ENCODE results near the gene LIMCH1.
"Not testable (repeated sequence)": the region's sequence is repeated elsewhere in the genome, so short reads cannot be mapped to it uniquely, and the experiment has no call there.

The LIMCH1 gene, protein sequence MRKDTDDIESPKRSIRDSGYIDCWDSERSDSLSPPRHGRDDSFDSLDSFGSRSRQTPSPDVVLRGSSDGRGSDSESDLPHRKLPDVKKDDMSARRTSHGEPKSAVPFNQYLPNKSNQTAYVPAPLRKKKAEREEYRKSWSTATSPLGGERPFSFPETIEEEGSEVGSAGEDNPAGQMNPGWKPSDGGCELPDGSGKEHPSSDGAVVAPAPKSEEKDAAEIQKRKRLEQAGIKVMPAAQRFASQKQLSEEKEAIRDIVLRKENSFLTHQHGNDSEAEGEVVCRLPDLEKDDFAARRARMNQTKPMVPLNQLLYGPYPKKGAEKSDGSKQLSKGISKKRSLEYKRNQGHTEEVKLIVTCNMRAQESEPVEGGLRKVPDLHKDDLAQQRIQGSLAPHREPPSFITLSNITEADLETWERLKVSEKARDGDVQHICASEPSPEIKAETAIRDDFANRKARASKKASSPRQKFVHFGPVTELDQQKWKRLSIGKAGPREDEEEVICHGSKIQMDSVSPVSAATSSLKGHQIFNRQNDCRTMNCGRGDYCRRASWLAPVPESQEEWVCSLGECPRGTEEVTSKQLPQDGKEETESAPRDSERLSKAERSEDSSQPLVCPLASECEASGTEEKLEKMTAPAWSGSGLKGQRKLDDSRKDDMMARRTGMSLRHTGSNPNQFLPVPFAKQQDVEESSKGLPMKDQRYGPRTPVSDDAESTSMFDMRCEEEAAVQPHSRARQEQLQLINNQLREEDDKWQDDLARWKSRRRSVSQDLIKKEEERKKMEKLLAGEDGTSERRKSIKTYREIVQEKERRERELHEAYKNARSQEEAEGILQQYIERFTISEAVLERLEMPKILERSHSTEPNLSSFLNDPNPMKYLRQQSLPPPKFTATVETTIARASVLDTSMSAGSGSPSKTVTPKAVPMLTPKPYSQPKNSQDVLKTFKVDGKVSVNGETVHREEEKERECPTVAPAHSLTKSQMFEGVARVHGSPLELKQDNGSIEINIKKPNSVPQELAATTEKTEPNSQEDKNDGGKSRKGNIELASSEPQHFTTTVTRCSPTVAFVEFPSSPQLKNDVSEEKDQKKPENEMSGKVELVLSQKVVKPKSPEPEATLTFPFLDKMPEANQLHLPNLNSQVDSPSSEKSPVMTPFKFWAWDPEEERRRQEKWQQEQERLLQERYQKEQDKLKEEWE (N-terminal part only)

DNA sequence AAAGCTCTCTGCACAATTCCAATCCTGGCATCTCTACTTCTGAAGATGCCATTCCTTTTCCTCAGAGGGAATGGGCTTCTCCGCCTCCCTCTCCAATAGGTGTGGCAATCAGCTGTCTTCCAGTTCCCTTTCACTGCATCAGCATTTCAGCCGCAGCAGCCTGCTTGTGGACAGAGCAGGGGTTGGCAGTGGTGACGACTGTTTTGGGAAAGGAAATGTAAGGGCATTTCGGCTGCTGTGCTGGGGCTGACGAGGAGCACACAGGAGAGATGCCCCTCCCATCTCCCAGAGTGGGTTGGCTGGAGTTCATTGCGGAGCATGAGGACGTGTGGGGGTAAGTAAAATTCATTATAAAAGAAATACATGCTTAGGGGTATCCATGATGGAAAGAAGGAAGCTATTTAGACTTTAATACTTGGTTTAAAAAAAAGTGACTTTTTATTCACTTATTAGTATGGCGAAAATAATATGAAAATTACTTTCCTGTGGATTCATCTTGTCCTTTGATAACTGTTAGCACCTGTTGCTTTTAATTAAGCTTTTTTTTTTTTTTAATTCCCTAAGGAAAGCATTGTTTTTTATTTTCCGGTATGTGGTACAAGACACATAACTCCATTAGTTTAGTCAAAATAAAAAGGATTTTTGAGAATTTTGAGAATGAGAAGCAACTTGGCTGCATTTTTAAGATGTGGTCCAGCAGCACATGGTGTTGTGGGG is at the start of gene LIMCH1:
Gene LIMCH1, plus strand, starts transcription at position 141 of the 717 bp plus-strand sequence. CDS start 67,839 bp downstream, outside the sequence.
- TF ChIP-seq, protein P1, sequence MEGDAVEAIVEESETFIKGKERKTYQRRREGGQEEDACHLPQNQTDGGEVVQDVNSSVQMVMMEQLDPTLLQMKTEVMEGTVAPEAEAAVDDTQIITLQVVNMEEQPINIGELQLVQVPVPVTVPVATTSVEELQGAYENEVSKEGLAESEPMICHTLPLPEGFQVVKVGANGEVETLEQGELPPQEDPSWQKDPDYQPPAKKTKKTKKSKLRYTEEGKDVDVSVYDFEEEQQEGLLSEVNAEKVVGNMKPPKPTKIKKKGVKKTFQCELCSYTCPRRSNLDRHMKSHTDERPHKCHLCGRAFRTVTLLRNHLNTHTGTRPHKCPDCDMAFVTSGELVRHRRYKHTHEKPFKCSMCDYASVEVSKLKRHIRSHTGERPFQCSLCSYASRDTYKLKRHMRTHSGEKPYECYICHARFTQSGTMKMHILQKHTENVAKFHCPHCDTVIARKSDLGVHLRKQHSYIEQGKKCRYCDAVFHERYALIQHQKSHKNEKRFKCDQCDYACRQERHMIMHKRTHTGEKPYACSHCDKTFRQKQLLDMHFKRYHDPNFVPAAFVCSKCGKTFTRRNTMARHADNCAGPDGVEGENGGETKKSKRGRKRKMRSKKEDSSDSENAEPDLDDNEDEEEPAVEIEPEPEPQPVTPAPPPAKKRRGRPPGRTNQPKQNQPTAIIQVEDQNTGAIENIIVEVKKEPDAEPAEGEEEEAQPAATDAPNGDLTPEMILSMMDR (conservative IDR thresholded peaks at IDR 0.05), result no peak
- peak within 1 kb of the TSS; percentile 62 for H3K27ac ChIP-seq

GRCh38 chr4:41491081-41491576 is 46.8 kb upstream of the LIMCH1 start:
- H3K27ac ChIP-seq, result not testable (repeated sequence)

DNA sequence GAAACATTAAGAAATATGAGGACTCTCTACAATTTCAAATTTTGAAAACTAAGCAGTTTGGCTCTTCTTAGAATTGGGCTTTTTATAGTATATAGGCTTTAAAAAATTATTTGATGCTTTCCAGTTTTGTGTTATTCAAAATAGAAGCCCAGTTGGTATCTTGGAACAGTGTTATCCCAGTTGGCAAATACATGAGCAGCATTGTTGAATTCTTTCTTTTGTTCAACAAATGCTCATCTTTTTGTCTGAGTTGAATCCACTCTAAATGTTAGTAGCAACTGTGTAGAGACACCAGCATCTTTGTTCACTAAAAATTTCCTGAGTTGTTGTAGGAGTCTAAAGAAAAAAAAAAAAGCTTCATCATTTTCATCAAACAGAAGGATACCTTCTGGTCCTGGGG is 41.0 kb upstream of the LIMCH1 start:
- no peak overlapping the region for H3K27ac ChIP-seq
- TF ChIP-seq, protein P1 (conservative IDR thresholded peaks at IDR 0.05), result no peak

DNA sequence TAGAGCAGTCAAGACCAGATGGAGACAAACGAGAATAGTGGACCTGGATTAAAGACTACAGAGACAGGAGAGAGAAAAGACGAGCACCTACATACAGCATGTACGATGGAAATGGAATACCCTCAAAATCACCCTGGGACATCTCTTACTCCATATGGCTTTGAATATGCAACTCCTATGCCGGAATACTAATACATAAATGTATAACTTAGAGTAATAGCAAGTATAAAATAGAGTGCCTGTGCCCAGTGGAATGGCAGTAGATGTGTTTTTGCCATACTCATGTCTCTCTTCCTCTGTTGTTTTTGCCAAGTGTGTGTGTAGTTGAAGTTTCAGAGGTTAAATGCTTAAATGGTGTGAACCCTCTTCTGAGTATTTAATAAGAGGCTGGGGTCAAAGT is 39.8 kb upstream of the LIMCH1 start:
- H3K27ac ChIP-seq, result peak overlapping the region; percentile 19; the same call in 1 of the 2 replicates

DNA sequence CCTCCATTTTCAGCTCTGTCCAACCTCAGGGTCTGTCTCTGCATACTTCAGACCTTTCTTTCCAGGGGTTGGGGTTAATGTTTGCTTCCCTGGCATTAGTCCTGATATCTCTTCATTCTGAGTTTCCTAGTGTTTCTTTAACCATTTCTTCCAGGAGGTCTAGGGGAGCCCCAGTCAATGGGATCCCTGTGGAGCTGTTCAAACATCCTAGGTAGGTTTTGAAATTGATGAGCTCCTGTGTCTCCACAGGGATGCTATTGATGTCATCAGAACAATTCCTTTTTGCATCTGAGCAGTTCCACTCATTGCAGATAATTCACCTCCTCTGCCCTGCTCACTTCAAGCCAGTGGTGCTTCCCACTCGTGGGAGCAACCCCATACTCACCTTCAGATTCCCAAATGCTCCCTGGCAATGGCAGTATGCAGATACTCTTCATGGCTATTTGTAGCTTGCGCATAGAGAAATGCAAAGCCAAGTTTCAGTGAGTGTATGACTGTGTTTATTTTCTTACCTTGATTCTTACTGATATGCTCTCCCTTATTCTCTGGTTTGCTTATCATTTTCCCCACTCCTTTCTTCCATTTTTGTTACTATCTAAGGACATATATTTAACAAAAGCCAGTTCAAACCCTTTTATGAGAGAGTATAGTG is 33.7 kb upstream of the LIMCH1 start:
- H3K27ac ChIP-seq, result peak overlapping the region; percentile 83
- TF ChIP-seq, protein P1 (conservative IDR thresholded peaks at IDR 0.05), result no peak

More for the DNA sequence above, 39.8 kb upstream of the LIMCH1 start:
- TF ChIP-seq, protein P1 (conservative IDR thresholded peaks at IDR 0.05), result no peak

DNA sequence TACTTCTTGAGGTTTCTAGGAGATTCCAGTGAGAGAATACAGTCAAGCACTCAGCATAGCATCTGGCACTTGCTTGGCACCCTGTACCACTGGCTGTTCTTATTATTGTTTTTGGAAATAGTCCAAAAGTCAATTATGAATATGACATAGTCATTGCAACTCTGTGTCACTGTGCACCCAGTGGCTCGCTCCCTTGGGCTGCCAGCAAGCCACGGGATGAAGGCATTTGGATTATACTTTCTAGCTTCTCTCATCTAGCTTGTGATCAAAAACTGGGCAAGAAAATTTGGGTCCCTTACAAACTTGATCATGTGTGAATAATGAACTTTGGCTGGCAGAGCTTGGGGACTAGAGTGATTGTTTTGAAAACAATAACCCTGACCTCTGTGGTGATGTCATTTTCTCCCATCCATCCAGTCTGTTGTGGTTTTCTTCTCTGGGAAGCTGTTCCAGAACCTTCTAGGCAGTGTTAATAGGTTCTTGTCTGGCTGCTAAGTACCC is 32.7 kb upstream of the LIMCH1 start:
- TF ChIP-seq, protein P1 (conservative IDR thresholded peaks at IDR 0.05), result no peak
- H3K27ac ChIP-seq, result peak overlapping the region; percentile 83

Measured in VCaP (cell line).